ENCODE data around the gene LYZ. TPM values are rescaled to one million over a fixed set of nuclear protein-coding genes. Genes with fewer than 3 reads are reported as not detected.

Gene LYZ
- total RNA-seq, 1 experiment from 2014 or later, result not detected

- WGBS (ENCODE audit: extremely low coverage, insufficient read length, low lambda C conversion rate), result no CpG with 5 or more reads among the region's 2 CpGs
- no peak overlapping the region for H3K27ac ChIP-seq (ENCODE audit: insufficient read length, low read depth, low read length)
- H2BK120ac ChIP-seq (ENCODE audit: low read depth, low read length, poor library complexity, severe bottlenecking), result no peak overlapping the region
- no peak overlapping the region for H3K56ac ChIP-seq (ENCODE audit: insufficient read length, low read depth, low read length)
- no peaks in the 10 kb centered on the region for H3K79me2 ChIP-seq (ENCODE audit: insufficient read depth, low read length)
- H2AFZ ChIP-seq (ENCODE audit: low read length), result no peak overlapping the region
- H3T11ph ChIP-seq (ENCODE audit: low read length), result no peak overlapping the region
- H3K36me3 Mint-ChIP-seq (ENCODE audit: insufficient read depth in 1 of 3, low read depth in 3 of 3), result no peaks in the 10 kb centered on the region
- H4K8ac ChIP-seq (replicated peaks; ENCODE audit: insufficient read length, low read depth, low read length), result no peak overlapping the region
- no peak overlapping the region for H3K4me2 ChIP-seq (ENCODE audit: insufficient read depth, insufficient read length, low read length)
- no peak overlapping the region for H3K14ac ChIP-seq (ENCODE audit: insufficient read depth, low read length)
- no peak overlapping the region for H2BK5ac ChIP-seq (ENCODE audit: insufficient read length, low read length)
- no peak overlapping the region for H4K5ac ChIP-seq (ENCODE audit: insufficient read length, low read depth, low read length)
- TF ChIP-seq CTCF (conservative IDR thresholded peaks at IDR 0.05), result no peak
- no peaks in the 10 kb centered on the region for H3K27me3 ChIP-seq (ENCODE audit: insufficient read depth, low read length)
- H2AK5ac ChIP-seq (ENCODE audit: insufficient read length, low read length), result no peak overlapping the region
- H3K4ac ChIP-seq (ENCODE audit: low read depth, low read length), result no peak overlapping the region
- no peak for DNase-seq
- H2BK20ac ChIP-seq (ENCODE audit: low read depth, low read length, poor library complexity, severe bottlenecking), result no peak overlapping the region
- H3K79me1 ChIP-seq (ENCODE audit: insufficient read depth, low read depth, low read length, poor library complexity, severe bottlenecking), result no peaks in the 10 kb centered on the region
- H2BK15ac ChIP-seq (ENCODE audit: low read depth, low read length), result no peak overlapping the region
- H3K18ac ChIP-seq (ENCODE audit: insufficient read length, low read depth, low read length), result no peak overlapping the region
- H3K27ac Mint-ChIP-seq, result no peak overlapping the region
- H3K4me1 Mint-ChIP-seq, result peaks cover 2 to 6% of the 10 kb centered on the region in 2 experiments; a peak in 3 of 4 replicates
- H4K91ac ChIP-seq (ENCODE audit: insufficient read length, low read depth, low read length), result no peak overlapping the region
- no peaks in the 10 kb centered on the region for H3K23me2 ChIP-seq (ENCODE audit: insufficient read length, low read depth, low read length, poor library complexity, severe bottlenecking)
- H3K9me3 ChIP-seq (ENCODE audit: control insufficient read depth, low read depth, low read length), result no peaks in the 10 kb centered on the region
- no peaks in the 10 kb centered on the region; the same call in 1 of the 2 replicates for H3K27me3 Mint-ChIP-seq (ENCODE audit: low read depth)
- no peaks in the 10 kb centered on the region for H3K9me3 Mint-ChIP-seq
- H4K20me1 ChIP-seq (ENCODE audit: control insufficient read depth, insufficient read depth, insufficient read length), result no peaks in the 10 kb centered on the region
- no peak overlapping the region for H3K23ac ChIP-seq (ENCODE audit: insufficient read length, low read depth, low read length)
- H2BK12ac ChIP-seq (ENCODE audit: insufficient read length, low read depth, low read length), result no peak overlapping the region
- H3K4me3 Mint-ChIP-seq, result no peak overlapping the region
- no peak overlapping the region for H3K9ac ChIP-seq (ENCODE audit: extremely low read depth, insufficient read length, low read length)
- H3K4me1 ChIP-seq (ENCODE audit: insufficient read depth, low read length), result no peaks in the 10 kb centered on the region
Observed at GRCh38 chr12:69342421-69342820, 5.8 kb upstream of the LYZ start.
